WTC11 (cell line): ENCODE results near the gene PODN. TPM values are rescaled to one million over a fixed set of nuclear protein-coding genes. Genes with fewer than 3 reads are reported as not detected.

Source experiments
- ATAC-seq: fragments of 200-7000 bp; cut with Tn5 transposase; 2 replicates; pipeline ENCODE4 v1.10.0; 2021; ENCODE audit warnings: mild to moderate bottlenecking, moderate library complexity
- CTCF ChIA-PET: fragments of 300-600 bp; sonication (Branson Sonifier 250); formaldehyde crosslinking; loops from one replicate; lab custom pipeline; 2021; ENCODE audit warnings: antibody characterized with exemption; lab: Charles Lee
- POLR2A ChIA-PET: fragments of 350-600 bp; sonication (Branson Sonifier 250); formaldehyde crosslinking; loops from one replicate; lab custom pipeline; 2021; ENCODE audit warnings: antibody characterized with exemption; lab: Charles Lee
- DNase-seq: peaks from one replicate; pipeline ENCODE4 v3.0.0; 2021; ENCODE audit warnings: low spot score
- H3K27ac Mint-ChIP-seq: 2 replicates; pipeline ENCODE4 v1.8.0; 2021; ENCODE audit warnings: mixed read lengths
- H3K27me3 Mint-ChIP-seq: 2 replicates; pipeline ENCODE4 v1.8.0; 2021; ENCODE audit warnings: low read depth, mild to moderate bottlenecking, moderate library complexity, mixed read lengths
- H3K36me3 Mint-ChIP-seq: 2 replicates; pipeline ENCODE4 v1.8.0; 2021; ENCODE audit warnings: mixed read lengths
- H3K4me1 Mint-ChIP-seq: 2 replicates; pipeline ENCODE4 v1.8.0; 2022; ENCODE audit warnings: mixed read lengths
- H3K4me3 Mint-ChIP-seq: 2 replicates; pipeline ENCODE4 v1.8.0; 2021; ENCODE audit warnings: mild to moderate bottlenecking, moderate library complexity, mixed read lengths
- H3K9me3 Mint-ChIP-seq: 2 replicates; pipeline ENCODE4 v1.8.0; 2021; ENCODE audit warnings: mixed read lengths
- CREM ChIP-seq: sonication (generic); formaldehyde crosslinking; IDR thresholded peaks from 2 replicates; pipeline ENCODE4 v1.8.1; 2022; ENCODE audit warnings: mild to moderate bottlenecking, missing genetic modification reagents, moderate library complexity
- CTCF ChIP-seq: fragments of 200-600 bp; IDR thresholded peaks from 2 replicates; pipeline ENCODE4 v1.8.0; 2022; ENCODE audit warnings: antibody characterized with exemption
- ELF4 ChIP-seq: sonication (generic); formaldehyde crosslinking; IDR thresholded peaks from 2 replicates; pipeline ENCODE4 v1.8.1; 2022; ENCODE audit warnings: low read depth, mild to moderate bottlenecking, moderate library complexity, missing genetic modification reagents
- GTF2I ChIP-seq: fragments of 250-450 bp; sonication (Bioruptor Pico); conservative IDR thresholded peaks from 2 replicates; pipeline ENCODE4 v1.4.0; 2021; ENCODE audit warnings: mild to moderate bottlenecking
- MXD4 ChIP-seq: fragments of 250-450 bp; sonication (Bioruptor Pico); IDR thresholded peaks from 2 replicates; pipeline ENCODE4 v1.8.0; 2021; ENCODE audit warnings: mild to moderate bottlenecking, moderate library complexity, borderline replicate concordance
- NFE2L1 ChIP-seq: sonication (generic); formaldehyde crosslinking; IDR thresholded peaks from 2 replicates; pipeline ENCODE4 v1.8.1; 2023; ENCODE audit warnings: missing genetic modification reagents
- OVOL2 ChIP-seq: fragments of 250-450 bp; sonication (Bioruptor Pico); IDR thresholded peaks from 2 replicates; pipeline ENCODE4 v1.9.0; 2021; ENCODE audit warnings: mild to moderate bottlenecking, borderline replicate concordance
- RORB ChIP-seq: fragments of 250-450 bp; sonication (Bioruptor Pico); IDR thresholded peaks from 2 replicates; pipeline ENCODE4 v1.9.0; 2021; ENCODE audit warnings: mild to moderate bottlenecking
- SMAD3 ChIP-seq: sonication (generic); formaldehyde crosslinking; IDR thresholded peaks from 2 replicates; pipeline ENCODE4 v1.8.0; 2022; ENCODE audit warnings: missing genetic modification reagents, mild to moderate bottlenecking, borderline replicate concordance
- SP1 ChIP-seq: sonication (generic); formaldehyde crosslinking; conservative IDR thresholded peaks from 2 replicates; pipeline ENCODE4 v1.8.1; 2022; ENCODE audit warnings: missing genetic modification reagents
- STAT6 ChIP-seq: sonication (generic); formaldehyde crosslinking; conservative IDR thresholded peaks from 2 replicates; pipeline ENCODE4 v1.8.1; 2023; ENCODE audit warnings: mild to moderate bottlenecking, low read depth, missing genetic modification reagents, moderate library complexity
- ZNF263 ChIP-seq: sonication (generic); formaldehyde crosslinking; IDR thresholded peaks from 2 replicates; pipeline ENCODE4 v1.8.1; 2022; ENCODE audit warnings: low read depth, mild to moderate bottlenecking, moderate library complexity, missing genetic modification reagents
- ZNF281 ChIP-seq: sonication (generic); formaldehyde crosslinking; IDR thresholded peaks from 2 replicates; pipeline ENCODE4 v1.8.0; 2023; ENCODE audit warnings: mild to moderate bottlenecking, missing genetic modification reagents
- total RNA-seq: library from RNA; stranded (reverse); gene quantifications from 3 replicates; pipeline ENCODE4 v1.2.3, GENCODE V29; 2021

PODN gene
- total RNA-seq, 1 experiment from 2014 or later: 0.48 TPM

- Mint-ChIP-seq H3K27ac (peak overlapping the region; percentile 33; the same call in 1 of the 2 replicates), H3K9me3 (no peaks in the 10 kb centered on the region; the same call in 1 of the 2 replicates), H3K4me3 (no peak overlapping the region), H3K27me3 (peaks cover 2% of the 10 kb centered on the region; the same call in 1 of the 2 replicates), H3K36me3 (peaks cover 3% of the 10 kb centered on the region; the same call in 1 of the 2 replicates), H3K4me1 (peaks cover 51% of the 10 kb centered on the region)
- no peak for ATAC-seq
- ChIA-PET POLR2A (no interaction called here), CTCF (no interaction called here)
- no peak for DNase-seq
- TF ChIP-seq GTF2I (CRISPR knock-in tag) (no peak), SP1 (CRISPR knock-in tag) (no peak), STAT6 (CRISPR knock-in tag) (no peak), ELF4 (CRISPR knock-in tag) (no peak), ZNF263 (CRISPR knock-in tag) (no peak)
Observed at GRCh38 chr1:53049574-53049967, 12.4 kb upstream of the PODN start.

- Mint-ChIP-seq H3K4me1 (peaks cover 45% of the 10 kb centered on the region), H3K4me3 (no peak overlapping the region), H3K36me3 (peaks cover 3% of the 10 kb centered on the region; the same call in 1 of the 2 replicates)
- no peak for ATAC-seq
- TF ChIP-seq SP1 (CRISPR knock-in tag) (no peak), NFE2L1 (CRISPR knock-in tag) (no peak), CTCF (no peak), MXD4 (no peak), ZNF281 (CRISPR knock-in tag) (no peak), OVOL2 (CRISPR knock-in tag) (no peak), RORB (no peak), ZNF263 (CRISPR knock-in tag) (no peak)
- TF ChIP-seq, all 79 proteins: peak for 0
- H3K27me3 Mint-ChIP-seq: peaks cover 2% of the 10 kb centered on the region; the same call in 1 of the 2 replicates
- H3K9me3 Mint-ChIP-seq: no peaks in the 10 kb centered on the region; the same call in 1 of the 2 replicates
- no peak for DNase-seq
- H3K27ac Mint-ChIP-seq: peak overlapping the region; percentile 69
- CTCF ChIA-PET: interaction anchor here (1.3 kb wide), 1 partner anchor 132 kb away, joined by 3 read pairs; no protein-coding TSS in a partner anchor
- POLR2A ChIA-PET: no interaction called here
Observed at GRCh38 chr1:53050310-53050709, 11.7 kb upstream of the PODN start.

GRCh38 chr1:53051676-53052075 is 10.3 kb upstream of the PODN start:
- H3K36me3 Mint-ChIP-seq: peaks cover 3% of the 10 kb centered on the region; the same call in 1 of the 2 replicates

More at GRCh38 chr1:53051676-53052075, 10.3 kb upstream of the PODN start:
- Mint-ChIP-seq H3K9me3 (no peaks in the 10 kb centered on the region; the same call in 1 of the 2 replicates), H3K4me3 (no peak overlapping the region), H3K4me1 (peaks cover 38% of the 10 kb centered on the region), H3K27ac (no peak overlapping the region), H3K27me3 (peaks cover 2% of the 10 kb centered on the region; the same call in 1 of the 2 replicates)
- ATAC-seq: no peak
- no peak for DNase-seq
- ChIA-PET CTCF (interaction anchor here (1.0 kb wide), 1 partner anchor 10 kb away, joined by 5 read pairs; the partner anchor contains the start of gene PODN), POLR2A (no interaction called here)
- TF ChIP-seq SMAD3 (CRISPR knock-in tag): no peak
- TF ChIP-seq CREM: no peak
